GM21737 (cell line): Measurements from ENCODE around the gene ARHGAP8.
"Not testable (repeated sequence)": the region's sequence is repeated elsewhere in the genome, so short reads cannot be mapped to it uniquely, and the experiment has no call there.

Source experiments
- ATAC-seq: cut with Tn5 transposase; IDR thresholded peaks from one replicate; pipeline ENCODE4 v1.9.1; 2021; ENCODE audit warnings: mild to moderate bottlenecking, moderate library complexity; ENCODE audit not compliant: unreplicated experiment

ARHGAP8 gene

DNA sequence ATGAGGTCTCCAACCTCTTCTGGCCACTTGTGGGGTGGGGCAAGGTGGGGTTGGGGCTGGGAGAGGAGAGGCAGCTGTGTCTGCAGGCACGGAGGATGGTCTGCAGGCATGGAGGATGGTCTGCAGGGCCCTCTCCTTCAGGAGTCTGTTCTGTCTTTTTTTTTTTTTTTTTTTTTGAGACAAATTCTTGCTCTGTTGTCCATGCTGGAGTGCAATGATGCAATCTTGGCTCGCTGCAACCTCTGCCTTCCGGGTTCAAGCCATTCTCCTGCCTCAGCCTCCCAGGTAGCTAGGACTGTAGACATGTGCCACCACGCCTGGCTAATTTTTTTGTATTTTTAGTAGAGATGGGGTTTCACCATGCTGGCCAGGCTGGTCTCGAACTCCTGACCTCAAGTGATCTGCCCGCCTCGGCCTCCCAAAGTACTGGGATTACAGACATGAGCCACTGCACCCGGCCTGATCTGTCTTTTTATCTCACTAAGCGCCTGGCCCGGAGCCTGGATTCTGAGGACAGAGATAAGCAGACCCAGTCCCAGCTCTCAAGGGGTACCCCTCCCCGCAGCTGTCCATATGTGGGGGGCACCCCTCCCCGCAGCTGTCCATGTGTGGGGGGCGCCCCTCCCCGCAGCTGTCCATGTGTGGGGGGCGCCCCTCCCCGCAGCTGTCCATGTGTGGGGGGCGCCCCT, 47.7 kb downstream of the ARHGAP8 start:
- not testable (repeated sequence) for ATAC-seq

DNA sequence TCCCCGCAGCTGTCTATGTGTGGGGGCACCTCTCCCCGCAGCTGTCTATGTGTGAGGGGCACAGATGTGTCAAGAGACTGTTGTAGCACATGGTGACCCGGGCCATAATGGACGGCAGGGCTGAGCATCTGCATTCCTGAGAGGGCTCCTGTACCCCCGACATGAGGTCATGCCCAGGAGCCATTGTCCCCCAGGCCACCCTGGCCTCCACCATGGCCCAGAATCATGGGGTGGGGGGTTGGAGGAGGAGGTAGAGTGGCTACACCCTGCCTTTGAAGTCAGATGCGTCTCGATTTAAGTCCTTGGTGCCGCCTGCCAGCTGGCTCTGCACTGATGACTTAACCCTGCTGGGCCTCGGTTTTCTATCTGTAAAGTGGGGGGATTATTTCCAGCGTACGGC, 49.1 kb downstream of the ARHGAP8 start:
- ATAC-seq = no peak

DNA sequence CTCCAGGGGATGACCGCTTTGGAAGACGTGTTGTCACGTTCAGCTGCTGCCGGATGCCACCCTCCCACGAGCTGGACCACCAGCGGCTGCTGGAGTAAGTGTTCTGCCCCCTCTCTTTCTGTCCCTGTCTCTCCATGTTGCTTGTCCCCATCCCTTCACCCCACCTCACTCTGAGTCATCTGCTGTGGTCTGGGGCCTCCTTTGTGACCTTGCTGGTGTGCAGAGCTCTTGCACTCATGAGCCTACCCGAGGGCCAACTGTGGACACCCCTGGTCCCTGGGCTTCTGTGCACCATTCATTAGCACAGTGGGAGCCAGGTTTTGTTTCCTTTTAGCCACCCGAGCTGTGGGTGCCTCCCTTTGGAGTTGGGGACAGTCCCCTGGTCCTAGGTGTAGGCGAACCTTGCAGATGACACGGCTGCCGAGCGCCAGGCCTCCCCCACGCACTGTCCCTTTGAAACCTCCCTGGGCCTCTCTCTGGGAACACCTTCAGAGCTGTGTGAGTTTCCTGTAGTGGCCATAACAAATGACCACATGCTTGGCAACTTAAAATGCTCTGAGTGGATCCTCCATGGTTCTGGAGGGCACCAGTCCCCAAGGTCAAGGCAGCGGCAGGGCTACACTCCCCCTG, 49.8 kb downstream of the ARHGAP8 start:
- ATAC-seq = no peak

DNA sequence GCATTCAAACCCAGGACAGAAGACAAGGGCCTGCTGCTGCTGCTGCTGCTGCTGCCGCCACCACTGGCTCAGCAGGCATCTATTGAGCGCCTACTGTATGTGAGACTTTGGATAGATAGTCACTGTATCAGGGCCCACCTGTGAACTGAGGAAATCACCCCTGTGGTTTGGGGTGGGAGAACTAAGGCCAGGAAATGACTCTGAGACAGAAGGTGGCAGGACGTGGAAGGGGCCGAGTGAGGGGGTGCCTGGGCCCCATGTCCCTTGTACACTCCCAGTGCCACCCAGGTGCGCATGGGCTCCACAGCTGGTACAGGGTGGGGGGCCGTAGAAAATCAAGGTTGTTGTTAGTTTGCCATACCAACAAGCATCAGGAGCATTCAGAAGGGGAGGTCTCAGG, 50.6 kb downstream of the ARHGAP8 start:
- no peak for ATAC-seq

DNA sequence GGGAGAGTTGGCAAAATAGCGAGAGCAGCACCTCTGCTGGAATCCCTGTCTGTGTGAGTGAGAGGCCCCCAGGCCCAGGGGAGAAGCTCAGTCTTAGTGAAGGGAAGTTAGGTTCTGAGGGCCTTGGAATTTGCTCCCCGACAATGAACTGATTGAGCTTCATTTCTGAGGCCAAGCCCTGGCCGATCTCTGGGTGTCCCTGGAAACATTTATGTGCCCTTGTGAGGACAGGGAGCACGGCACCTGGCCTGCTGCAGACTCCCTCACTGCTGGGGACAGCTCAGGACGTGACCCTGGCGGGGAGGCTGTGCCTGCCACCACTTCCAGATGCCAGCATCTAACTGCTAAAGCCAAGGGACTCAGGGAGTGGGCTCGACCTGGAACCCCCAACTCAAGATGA, 52.0 kb downstream of the ARHGAP8 start:
- no peak for ATAC-seq

DNA sequence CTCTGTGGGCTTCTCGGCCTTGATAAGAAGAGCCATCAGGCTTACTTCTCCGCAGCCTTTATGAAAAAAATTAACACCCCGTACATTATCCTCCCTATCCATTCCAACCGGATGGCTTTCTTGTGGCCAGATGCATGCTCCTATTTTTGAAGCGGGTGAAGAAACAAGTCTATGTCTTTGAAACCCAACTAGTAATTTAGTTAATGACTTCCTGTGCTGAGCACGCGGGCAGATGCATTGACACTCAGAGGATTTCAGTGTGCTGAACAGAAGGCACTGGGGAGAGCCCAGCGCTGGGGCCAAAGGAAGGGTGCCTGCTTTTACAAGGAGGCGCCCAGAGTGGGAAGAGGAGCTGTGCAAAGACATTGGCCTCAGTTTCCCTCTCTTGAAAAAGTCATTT, 53.3 kb downstream of the ARHGAP8 start:
- ATAC-seq = no peak

DNA sequence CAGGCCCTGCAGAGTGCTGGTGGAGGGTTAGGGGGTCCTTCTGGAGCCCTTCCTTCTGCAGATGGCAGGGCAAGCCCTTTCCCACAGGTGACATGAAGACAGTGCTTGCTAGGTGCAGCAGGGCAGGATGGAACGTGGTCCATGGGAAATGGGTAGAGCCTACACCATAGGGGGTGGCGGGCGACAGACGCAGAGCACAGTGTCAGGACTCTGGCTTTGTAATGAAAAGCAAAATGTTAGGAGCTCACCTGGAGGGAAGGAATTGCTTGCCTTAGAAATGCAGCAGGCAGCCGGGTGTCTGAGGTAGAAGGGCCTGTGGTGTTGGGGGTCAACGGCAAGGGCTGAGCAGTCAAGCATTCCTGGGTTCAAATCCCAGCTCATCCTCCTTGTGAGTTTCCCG, 54.9 kb downstream of the ARHGAP8 start:
- ATAC-seq = no peak

DNA sequence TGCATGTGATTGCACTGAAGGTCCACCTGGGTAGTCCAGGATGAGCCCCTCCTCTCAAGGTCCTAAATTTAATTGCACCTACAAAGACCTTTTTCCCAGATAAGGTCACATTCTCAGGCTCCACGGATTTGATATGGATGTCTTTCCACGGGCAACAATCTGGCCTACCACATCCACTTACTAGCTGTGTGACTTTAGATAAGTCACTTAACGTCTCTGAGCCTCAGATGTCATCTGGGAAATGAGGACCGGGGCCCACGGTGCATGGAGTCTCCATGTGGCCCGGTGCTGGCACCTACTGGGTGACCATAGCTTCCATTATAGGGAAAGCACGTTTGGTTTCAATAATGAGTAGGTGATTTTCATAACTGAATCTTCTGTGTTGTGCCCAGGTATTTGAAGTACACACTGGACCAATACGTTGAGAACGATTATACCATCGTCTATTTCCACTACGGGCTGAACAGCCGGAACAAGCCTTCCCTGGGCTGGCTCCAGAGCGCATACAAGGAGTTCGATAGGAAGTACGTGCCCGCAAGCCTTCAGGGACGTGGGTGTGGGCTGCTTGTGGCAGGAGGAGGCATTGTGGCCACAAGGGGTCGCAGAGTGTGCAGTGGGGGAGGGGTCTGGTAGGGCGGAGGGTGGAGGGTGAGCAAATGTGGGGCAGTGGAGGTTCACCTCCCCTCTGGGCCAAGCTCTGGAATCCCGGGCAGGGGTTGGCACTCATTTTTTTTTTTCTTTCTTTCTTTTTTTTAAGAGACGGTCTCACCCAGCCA, 55.7 kb downstream of the ARHGAP8 start:
- no peak for ATAC-seq

DNA sequence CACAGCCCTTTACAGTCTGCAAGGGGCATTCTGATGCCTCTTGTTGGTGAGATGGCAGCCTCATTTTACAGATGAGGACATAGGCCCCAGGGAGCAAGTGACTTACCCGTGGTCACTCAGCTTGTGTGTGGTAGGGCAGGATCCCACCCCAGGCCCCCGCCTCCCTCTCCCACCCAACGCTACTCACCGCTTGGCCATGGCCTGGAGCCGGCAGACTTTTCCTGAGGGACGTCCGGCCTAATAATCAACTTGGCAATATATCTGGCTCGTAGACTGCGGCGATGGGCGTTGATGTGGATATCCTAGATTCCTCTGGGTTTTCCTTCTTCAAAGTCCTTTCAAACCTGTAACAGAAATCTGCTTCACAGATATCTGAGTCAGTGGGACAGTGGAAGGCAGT, 57.1 kb downstream of the ARHGAP8 start:
- no peak for ATAC-seq

DNA sequence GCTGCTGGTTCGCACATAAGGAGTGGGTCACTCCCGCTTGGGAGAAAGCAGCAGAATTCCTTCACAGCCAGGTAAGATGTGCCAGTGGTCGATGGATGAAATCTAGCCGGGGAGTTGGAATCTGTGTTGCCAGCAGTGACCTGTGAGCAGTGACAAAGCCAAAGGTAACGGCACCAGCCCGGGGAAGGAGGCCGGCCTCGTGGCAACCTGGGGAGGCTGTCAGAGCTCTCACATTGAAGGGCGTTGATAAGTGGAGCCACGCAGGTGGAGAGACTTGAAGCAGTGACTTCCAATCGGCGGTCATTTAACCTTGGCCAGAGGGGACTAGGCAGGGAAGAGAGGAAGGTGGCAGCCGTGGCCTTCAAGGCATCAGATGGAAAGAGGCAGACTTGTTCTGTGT, 58.8 kb downstream of the ARHGAP8 start:
- no peak for ATAC-seq

DNA sequence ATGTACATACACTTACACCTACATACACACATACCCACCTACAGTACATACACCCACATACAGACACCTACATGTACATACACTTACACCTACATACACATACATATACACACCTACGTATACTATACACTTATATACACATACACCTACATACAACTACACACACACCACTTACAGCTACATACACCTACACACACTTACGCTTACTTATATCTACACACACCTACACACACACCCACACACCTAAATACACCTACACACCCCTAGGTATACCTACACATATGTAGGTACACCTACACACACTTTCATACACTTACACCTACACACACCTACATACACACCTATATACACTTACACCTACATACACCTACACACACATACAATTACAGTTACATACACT, 61.0 kb downstream of the ARHGAP8 start:
- ATAC-seq = no peak

DNA sequence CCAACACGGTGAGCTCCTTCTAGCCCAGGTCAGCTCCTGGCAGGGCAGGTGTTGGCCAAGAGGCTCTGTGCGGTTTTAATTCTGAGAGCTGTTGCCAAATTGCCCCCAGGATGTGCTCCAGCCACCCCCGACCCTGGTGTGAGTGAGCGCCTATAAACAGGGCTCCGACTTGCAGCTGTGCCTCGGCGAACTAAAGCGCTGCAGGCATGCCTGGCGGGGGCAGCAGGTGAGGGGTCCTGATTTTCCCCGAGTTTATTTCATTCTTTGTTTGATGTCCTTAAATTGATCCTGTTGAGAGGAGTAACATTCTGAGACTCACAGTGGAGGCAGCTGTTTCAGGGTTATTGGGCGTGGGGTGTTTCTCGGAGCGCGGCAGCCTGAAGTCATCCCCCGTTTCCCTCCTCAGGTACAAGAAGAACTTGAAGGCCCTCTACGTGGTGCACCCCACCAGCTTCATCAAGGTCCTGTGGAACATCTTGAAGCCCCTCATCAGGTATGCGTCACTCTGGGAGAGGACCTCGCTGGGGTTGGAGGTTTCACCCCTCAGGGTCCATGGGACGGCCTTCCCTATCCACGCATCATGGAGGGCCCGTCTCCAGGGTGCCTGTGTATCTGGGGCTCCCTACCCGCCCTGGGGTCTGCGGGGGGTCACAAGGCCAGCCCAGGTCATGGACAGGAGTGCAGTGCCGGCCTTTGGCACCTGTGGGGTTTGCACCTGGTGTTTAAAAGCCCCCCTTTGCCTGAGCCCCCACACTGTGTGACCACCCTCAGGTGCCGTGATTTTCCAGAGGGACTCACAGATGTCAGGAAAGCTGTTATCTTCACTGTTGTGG, 62.1 kb downstream of the ARHGAP8 start:
- ATAC-seq = no peak

DNA sequence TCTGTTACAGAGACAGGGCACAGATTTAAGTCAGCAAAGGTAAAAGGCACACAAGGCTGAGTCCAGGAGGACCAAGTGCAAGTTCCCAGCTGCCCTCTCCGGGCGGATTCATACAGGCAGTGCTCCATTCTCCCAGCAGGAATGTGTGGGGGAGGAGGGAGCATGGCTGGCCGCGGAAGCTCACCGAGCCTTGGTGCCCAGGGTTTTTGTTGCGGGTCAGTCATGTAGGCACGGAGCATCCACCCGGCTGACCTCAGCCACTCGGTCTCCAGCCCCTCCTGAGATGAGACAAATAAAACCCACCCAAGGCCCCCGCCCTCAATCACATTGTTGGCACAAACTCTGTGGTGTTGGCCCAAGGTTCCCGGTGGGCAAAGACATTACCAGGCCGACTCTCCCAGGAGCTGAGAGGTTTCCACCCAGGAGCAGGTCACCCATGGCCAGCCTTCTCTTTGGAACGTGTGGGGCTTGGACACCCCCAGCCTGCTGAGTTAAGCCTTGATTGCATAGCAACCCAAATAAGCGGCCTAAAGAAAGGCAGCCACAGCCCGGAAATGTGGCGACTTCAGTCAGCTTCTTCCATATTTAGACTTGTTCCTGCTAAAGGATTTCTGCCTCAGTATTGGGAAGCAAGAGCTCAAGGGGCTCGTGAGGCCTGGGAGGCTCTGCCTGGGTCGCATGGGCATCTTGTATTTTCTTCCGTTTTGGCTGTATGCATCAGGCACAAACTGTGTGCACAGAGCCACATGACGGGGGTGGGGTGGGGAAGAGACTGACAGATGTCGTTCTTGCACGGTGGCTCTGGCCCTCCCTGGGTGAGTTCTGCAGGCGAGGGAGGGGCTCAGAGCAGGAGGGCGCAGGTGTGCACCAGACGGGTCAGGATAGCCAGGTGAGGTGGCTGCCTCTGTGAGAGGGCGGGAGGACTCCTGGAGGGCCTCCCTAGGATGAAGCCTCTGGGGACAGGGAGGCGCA, 63.0 kb downstream of the ARHGAP8 start:
- no peak for ATAC-seq

DNA sequence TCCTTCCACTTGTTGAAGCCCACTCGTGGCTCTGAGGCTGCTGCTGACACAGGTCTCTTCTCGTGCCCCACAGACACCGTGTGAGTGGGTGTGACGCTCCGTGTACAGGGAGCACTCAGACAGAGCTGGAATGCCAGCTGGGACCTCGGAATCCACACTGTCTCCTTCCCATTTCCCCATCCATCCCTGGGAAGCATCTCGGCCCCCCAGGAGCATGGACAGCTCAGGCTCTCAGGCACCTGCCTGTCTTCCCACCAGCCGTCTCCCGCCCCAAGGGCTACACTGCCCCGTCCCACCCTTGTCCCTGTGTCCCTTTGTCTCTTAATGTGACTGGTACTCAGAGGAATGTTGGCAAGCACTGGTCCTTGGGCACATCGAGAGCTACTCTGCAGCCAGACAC, 63.8 kb downstream of the ARHGAP8 start:
- no peak for ATAC-seq

DNA sequence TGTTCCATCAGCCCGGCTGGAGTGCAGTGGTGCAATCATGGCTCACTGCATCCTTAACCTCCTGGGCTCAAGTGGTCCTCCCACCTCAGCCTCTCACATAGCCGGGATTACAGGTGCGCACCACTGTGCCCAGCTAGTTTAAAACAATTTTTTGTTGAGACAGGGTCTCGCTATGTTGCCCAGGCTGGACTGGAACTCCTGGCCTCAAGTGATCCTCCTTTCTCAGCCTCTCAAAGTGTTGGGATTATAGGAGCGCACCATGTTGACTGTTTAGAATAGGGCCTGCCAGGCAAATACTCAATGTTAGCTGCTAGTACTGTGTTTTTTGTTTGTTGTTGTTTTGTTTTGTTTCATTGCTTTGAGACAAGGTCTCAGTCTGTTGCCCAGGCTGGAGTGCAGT, 66.4 kb downstream of the ARHGAP8 start:
- no peak for ATAC-seq

DNA sequence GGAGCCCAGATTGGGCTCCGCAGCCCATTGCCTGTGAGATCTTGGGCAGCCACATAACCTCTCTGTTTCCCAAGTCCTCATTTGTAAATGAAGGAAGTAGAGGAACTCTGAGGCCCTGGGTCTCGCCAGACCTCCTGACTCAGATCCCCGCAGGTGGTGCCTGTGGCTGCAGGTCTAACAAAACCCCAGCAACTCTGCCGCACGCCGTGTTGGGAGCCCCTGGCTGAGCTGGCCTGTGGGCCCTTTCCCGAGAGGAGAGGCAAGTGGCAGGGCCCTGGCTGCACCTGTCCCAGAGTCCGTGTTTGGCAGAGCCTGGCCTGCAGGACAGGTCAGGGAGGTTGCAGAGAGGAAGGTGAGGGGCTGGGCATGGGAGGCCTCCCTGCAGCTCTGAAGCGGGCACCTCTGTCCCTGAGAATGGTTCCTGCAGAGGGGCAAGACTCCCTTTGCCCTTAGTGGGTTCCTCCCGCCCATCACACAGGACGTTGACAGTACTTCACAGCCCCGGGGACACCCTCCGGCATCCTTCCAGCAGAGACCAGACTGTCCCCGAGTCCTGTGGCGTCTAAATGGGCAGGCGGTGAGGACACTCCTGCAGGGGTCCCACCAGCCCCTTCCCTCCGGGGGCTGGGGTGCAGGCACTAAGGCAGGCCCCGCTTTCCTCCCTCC, 67.7 kb downstream of the ARHGAP8 start:
- no peak for ATAC-seq

DNA sequence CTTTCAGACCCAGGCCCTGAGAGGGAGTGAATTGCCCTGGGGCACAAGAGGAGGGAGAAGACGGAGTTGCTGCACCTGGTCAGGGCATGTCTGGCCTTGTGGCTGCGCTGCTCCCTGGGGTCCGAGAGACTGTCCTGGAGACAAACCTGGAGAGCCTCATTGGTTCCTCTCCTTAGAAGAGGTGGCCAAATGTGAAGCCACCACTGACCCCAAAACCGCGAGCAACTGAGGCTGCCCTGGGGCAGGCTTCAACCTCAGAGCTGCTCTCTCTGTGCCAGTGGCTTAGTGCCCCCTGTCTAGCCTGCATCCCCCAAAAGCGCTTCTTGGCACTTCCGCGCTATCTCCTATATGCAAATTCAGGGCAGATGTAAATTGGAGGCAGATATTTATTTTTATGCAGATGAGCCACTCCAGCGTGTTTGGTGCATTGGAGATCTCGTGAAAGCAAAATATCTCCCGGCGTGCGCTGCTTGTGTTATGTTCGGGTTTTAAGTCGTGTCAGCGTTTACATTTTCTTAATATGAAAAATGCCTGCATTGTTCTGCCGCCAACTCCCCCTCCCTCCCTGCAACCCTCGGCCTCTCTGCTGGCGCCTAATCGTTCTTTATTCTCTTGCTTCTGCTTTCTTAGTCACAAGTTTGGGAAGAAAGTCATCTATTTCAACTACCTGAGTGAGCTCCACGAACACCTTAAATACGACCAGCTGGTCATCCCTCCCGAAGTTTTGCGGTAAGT, 69.5 kb downstream of the ARHGAP8 start:
- ATAC-seq = no peak

DNA sequence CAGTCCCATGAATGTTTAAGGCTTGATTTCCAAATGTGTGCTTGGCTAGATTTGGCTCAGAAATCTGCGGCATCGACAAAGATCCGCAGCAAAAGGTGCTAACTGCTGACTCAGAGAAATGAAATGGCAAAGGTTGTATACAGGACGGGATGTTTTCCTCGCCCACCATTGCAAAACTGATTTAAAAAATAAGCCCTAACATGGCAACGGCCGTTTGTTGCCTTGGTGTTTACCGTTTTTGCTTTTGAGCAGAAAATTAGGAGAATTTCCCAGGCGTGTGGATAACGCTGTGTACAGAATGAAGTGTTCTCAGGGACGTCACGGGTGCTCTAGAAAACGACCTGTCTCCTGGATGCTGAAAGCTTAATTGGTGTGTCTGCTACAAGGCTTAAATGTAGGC, 70.2 kb downstream of the ARHGAP8 start:
- ATAC-seq = no peak

DNA sequence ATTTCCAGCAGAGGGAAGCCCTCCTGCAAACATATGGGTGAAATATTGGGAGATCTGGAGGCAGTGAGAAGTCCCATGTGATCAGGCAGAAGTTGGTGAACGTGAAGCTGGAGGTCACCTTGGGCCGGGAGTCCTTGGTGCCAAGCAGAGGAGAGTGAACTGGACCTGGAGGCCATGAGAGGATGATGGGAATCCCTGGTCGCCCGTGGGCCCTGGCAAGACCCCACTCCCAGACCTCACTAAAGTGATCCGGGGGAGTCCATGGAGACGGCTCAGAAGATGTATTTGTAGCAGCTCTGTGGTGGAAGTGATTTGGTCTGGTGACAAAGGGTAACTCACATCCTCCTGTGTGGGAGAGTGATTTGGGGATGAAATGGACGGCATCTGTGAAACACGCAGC, 71.0 kb downstream of the ARHGAP8 start:
- no peak for ATAC-seq
